ENCODE results near the gene PDHB. TPM values are rescaled to one million over a fixed set of nuclear protein-coding genes. Genes with fewer than 3 reads are reported as not detected.

Gene PDHB
- total and polyA plus RNA-seq, 2 of the 13 experiments (the other 11 are each of a cell fraction or from before 2014, with no cell fraction given) = 108 to 153 TPM

DNA sequence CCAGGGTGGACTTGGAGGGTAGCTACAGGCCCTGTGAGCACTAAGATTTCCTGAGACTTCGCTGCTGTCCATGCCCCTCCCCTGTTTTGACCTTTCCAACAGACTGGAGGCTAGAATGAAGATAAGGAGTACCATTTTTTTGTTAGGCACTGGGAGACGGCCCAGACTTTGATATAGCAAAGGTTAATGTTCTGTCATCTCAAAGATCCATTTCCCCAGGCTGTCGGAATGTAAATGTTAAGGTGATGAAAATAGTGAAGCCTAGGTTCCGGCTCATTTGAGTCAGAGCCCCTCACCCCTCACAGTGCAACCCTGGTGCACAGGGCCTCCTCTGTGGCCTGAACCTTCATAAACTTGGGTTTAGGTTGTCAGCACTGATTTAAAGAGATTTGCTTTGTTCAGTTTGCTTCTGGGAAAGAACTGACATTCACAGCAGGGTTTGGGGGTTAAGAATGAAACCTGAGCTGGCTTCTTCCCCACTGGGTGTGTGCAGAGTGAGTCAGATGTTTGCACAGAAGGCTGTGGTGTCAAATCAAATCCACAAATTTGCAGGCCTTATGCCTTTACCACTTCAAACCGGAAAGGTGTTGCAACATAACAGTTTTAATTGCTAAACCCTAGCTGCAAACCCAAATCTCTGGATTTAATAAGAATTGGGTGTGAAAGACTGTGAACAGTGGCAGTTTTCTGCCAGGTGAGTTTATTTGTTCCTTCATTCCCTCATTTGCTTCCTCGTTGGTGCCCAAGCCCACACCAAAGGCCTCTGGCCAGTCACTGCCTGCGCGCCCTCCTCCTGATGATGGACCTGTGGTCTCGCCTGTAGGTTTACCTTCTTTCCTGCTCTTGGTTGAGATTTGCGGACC, 37.6 kb upstream of the PDHB start (continued):
- TF ChIP-seq NFE2L2 (IDR thresholded peaks at IDR 0.05; ENCODE audit: low read length) (no peak), GTF3A (CRISPR knock-in tag; conservative IDR thresholded peaks at IDR 0.05) (peak; percentile 68; the same call in 1 of the 2 replicates), RFXAP (CRISPR knock-in tag; IDR thresholded peaks at IDR 0.05; ENCODE audit: borderline replicate concordance) (peak; percentile 75; the same call in 1 of the 2 replicates), PLRG1 (conservative IDR thresholded peaks at IDR 0.05) (no peak), ZNF335 (CRISPR knock-in tag; IDR thresholded peaks at IDR 0.05) (no peak), ZNF33B (CRISPR knock-in tag; IDR thresholded peaks at IDR 0.05) (peak; percentile 58; the same call in 1 of the 2 replicates), PCBP1 (IDR thresholded peaks at IDR 0.05; ENCODE audit: borderline replicate concordance, low read depth, low read length) (no peak), PTBP1 (IDR thresholded peaks at IDR 0.05; ENCODE audit: low read depth, low read length, poor library complexity, severe bottlenecking) (no peak), DR1 (CRISPR knock-in tag; IDR thresholded peaks at IDR 0.05) (peak; percentile 39; the same call in 1 of the 2 replicates), ZNF816 (CRISPR knock-in tag; IDR thresholded peaks at IDR 0.05; ENCODE audit: borderline replicate concordance) (no peak), MBD4 (IDR thresholded peaks at IDR 0.05; ENCODE audit: borderline replicate concordance, low read length) (peak; percentile 88; the same call in 1 of the 2 replicates), NONO (IDR thresholded peaks at IDR 0.05) (no peak), NONO (CRISPR knock-in tag; conservative IDR thresholded peaks at IDR 0.05) (peak; percentile 85; the same call in 1 of the 2 replicates), KLF12 (CRISPR knock-in tag; IDR thresholded peaks at IDR 0.05; ENCODE audit: borderline replicate concordance) (peak; percentile 72), SNRNP70 (IDR thresholded peaks at IDR 0.05; ENCODE audit: low read depth, low read length) (no peak), FOXK1 (CRISPR knock-in tag; IDR thresholded peaks at IDR 0.05; ENCODE audit: borderline replicate concordance, low read depth) (peak; percentile 42; the same call in 1 of the 2 replicates), HDAC2 (CRISPR knock-in tag; IDR thresholded peaks at IDR 0.05) (peak; percentile 97), EEA1 (CRISPR knock-in tag; IDR thresholded peaks at IDR 0.05; ENCODE audit: borderline replicate concordance) (no peak)
- TF ChIP-seq, protein P1, sequence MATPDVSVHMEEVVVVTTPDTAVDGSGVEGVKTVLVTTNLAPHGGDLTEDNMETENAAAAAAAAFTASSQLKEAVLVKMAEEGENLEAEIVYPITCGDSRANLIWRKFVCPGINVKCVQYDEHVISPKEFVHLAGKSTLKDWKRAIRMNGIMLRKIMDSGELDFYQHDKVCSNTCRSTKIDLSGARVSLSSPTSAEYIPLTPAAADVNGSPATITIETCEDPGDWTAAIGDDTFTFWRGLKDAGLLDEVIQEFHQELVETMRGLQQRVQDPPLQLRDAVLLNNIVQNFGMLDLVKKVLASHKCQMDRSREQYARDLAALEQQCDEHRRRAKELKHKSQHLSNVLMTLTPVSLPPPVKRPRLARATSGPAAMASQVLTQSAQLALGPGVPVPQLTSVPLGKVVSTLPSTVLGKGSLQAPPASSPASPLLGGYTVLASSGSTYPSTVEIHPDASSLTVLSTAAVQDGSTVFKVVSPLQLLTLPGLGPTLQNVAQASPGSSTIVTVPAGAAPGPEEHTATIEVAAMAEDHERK (CRISPR knock-in tag; IDR thresholded peaks at IDR 0.05; ENCODE audit: low read depth) = no peak
- TF ChIP-seq, protein P2, sequence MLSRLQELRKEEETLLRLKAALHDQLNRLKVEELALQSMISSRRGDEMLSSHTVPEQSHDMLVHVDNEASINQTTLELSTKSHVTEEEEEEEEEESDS (CRISPR knock-in tag; IDR thresholded peaks at IDR 0.05; ENCODE audit: borderline replicate concordance) = no peak
- TF ChIP-seq, protein P3, sequence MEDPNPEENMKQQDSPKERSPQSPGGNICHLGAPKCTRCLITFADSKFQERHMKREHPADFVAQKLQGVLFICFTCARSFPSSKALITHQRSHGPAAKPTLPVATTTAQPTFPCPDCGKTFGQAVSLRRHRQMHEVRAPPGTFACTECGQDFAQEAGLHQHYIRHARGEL (CRISPR knock-in tag; IDR thresholded peaks at IDR 0.05) = no peak
- TF ChIP-seq, protein P4, sequence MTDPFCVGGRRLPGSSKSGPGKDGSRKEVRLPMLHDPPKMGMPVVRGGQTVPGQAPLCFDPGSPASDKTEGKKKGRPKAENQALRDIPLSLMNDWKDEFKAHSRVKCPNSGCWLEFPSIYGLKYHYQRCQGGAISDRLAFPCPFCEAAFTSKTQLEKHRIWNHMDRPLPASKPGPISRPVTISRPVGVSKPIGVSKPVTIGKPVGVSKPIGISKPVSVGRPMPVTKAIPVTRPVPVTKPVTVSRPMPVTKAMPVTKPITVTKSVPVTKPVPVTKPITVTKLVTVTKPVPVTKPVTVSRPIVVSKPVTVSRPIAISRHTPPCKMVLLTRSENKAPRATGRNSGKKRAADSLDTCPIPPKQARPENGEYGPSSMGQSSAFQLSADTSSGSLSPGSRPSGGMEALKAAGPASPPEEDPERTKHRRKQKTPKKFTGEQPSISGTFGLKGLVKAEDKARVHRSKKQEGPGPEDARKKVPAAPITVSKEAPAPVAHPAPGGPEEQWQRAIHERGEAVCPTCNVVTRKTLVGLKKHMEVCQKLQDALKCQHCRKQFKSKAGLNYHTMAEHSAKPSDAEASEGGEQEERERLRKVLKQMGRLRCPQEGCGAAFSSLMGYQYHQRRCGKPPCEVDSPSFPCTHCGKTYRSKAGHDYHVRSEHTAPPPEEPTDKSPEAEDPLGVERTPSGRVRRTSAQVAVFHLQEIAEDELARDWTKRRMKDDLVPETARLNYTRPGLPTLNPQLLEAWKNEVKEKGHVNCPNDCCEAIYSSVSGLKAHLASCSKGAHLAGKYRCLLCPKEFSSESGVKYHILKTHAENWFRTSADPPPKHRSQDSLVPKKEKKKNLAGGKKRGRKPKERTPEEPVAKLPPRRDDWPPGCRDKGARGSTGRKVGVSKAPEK (CRISPR knock-in tag; IDR thresholded peaks at IDR 0.05; ENCODE audit: borderline replicate concordance) = no peak
- TF ChIP-seq, protein P5, sequence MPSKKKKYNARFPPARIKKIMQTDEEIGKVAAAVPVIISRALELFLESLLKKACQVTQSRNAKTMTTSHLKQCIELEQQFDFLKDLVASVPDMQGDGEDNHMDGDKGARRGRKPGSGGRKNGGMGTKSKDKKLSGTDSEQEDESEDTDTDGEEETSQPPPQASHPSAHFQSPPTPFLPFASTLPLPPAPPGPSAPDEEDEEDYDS (CRISPR knock-in tag; IDR thresholded peaks at IDR 0.05) = peak; percentile 81

Measured in HepG2 (cell line).